HepG2 (cell line): ENCODE measurements around the gene TPI1. TPM values are rescaled to one million over a fixed set of nuclear protein-coding genes. Genes with fewer than 3 reads are reported as not detected.
A peak's percentile ranks its signal among the peaks of the same experiment; 100 is the strongest.

ENCODE experiments used
- AKAP8 ChIP-seq: sonication (generic); formaldehyde crosslinking; IDR thresholded peaks from 2 replicates; pipeline ENCODE4 v1.5.1; 2020; ENCODE audit warnings: mild to moderate bottlenecking, missing genetic modification reagents
- ATF3 ChIP-seq: sonication (generic); formaldehyde crosslinking; IDR thresholded peaks from 2 replicates; pipeline ENCODE4 v1.4.0; 2020; ENCODE audit warnings: missing genetic modification reagents
- BRD4 ChIP-seq: sonication (generic); formaldehyde crosslinking; IDR thresholded peaks from 2 replicates; pipeline ENCODE4 v1.4.0; 2020; ENCODE audit warnings: missing genetic modification reagents
- GMEB1 ChIP-seq: sonication (generic); formaldehyde crosslinking; IDR thresholded peaks from 2 replicates; pipeline ENCODE4 v1.5.1; 2020; ENCODE audit warnings: missing genetic modification reagents, mild to moderate bottlenecking, borderline replicate concordance
- MED8 ChIP-seq: sonication (generic); formaldehyde crosslinking; IDR thresholded peaks from 2 replicates; pipeline ENCODE4 v1.8.1; 2023; ENCODE audit warnings: mild to moderate bottlenecking, missing genetic modification reagents; ENCODE audit not compliant: insufficient replicate concordance
- PHB2 ChIP-seq: fragments of 450-650 bp; IDR thresholded peaks from 2 replicates; pipeline ENCODE4 v1.6.1; 2018; ENCODE audit not compliant: partially characterized antibody
- POLR2AphosphoS2 ChIP-seq: IDR thresholded peaks from 2 replicates; pipeline ENCODE4 v1.6.1; 2011; ENCODE audit warnings: low read depth, low read length, improper control_type of control experiment
- RXRA ChIP-seq: sonication (generic); formaldehyde crosslinking; IDR thresholded peaks from 2 replicates; pipeline ENCODE4 v1.5.1; 2020; ENCODE audit warnings: missing genetic modification reagents
- SIN3A ChIP-seq: IDR thresholded peaks from 2 replicates; pipeline ENCODE4 v1.6.1; 2011; ENCODE audit warnings: low read depth, mild to moderate bottlenecking, control low read depth, low read length, borderline replicate concordance
- SIN3B ChIP-seq: fragments of 150-350 bp; IDR thresholded peaks from 2 replicates; pipeline ENCODE4 v1.6.1; 2014; ENCODE audit warnings: low read length
- SNRNP70 ChIP-seq: fragments of 200-400 bp; formaldehyde crosslinking; IDR thresholded peaks from 2 replicates; pipeline ENCODE4 v1.6.1; 2017; ENCODE audit warnings: mild to moderate bottlenecking, low read depth, low read length, moderate library complexity
- SSRP1 ChIP-seq: IDR thresholded peaks from 2 replicates; pipeline ENCODE4 v1.6.1; 2016; ENCODE audit warnings: control low read depth
- XRCC5 ChIP-seq: fragments of 200-400 bp; formaldehyde crosslinking; optimal IDR thresholded peaks from 2 replicates; pipeline ENCODE3; 2017; ENCODE audit warnings: mild to moderate bottlenecking, low read length
- YEATS4 ChIP-seq: sonication (generic); formaldehyde crosslinking; IDR thresholded peaks from 2 replicates; pipeline ENCODE4 v1.4.0; 2020; ENCODE audit warnings: missing genetic modification reagents, borderline replicate concordance
- ZFY ChIP-seq: sonication (generic); formaldehyde crosslinking; IDR thresholded peaks from 2 replicates; pipeline ENCODE4 v1.4.0; 2020; ENCODE audit warnings: missing genetic modification reagents
- ZNF749 ChIP-seq: sonication (generic); formaldehyde crosslinking; IDR thresholded peaks from 2 replicates; pipeline ENCODE4 v1.8.0; 2022; ENCODE audit warnings: mild to moderate bottlenecking, missing genetic modification reagents, moderate library complexity, borderline replicate concordance
- ZNF790 ChIP-seq: sonication (generic); formaldehyde crosslinking; IDR thresholded peaks from 2 replicates; pipeline ENCODE4 v1.8.0; 2022; ENCODE audit warnings: missing genetic modification reagents, mild to moderate bottlenecking, borderline replicate concordance
- ZNF792 ChIP-seq: IDR thresholded peaks from 2 replicates; pipeline ENCODE4 v1.6.1; 2016
- ZNF800 ChIP-seq: sonication (generic); formaldehyde crosslinking; IDR thresholded peaks from 2 replicates; pipeline ENCODE4 v1.4.0; 2020; ENCODE audit warnings: missing genetic modification reagents
- ZSCAN25 ChIP-seq: sonication (generic); formaldehyde crosslinking; IDR thresholded peaks from 2 replicates; pipeline ENCODE4 v1.8.0; 2022; ENCODE audit warnings: mild to moderate bottlenecking, missing genetic modification reagents
- ZUFSP ChIP-seq: sonication (generic); formaldehyde crosslinking; IDR thresholded peaks from 2 replicates; pipeline ENCODE4 v1.9.0; 2021; ENCODE audit warnings: missing genetic modification reagents, mild to moderate bottlenecking, borderline replicate concordance
- ZXDC ChIP-seq: sonication (generic); formaldehyde crosslinking; IDR thresholded peaks from 2 replicates; pipeline ENCODE4 v1.5.0; 2020; ENCODE audit warnings: mild to moderate bottlenecking, missing genetic modification reagents
- polyA plus RNA-seq, 8 experiments: library from polyadenylated mRNA; depleted of rRNA in 3 of 8; stranded (reverse) in 7 of 8; unstranded in 1 of 8; fragments of >200 nt; fragmentation: Illumina TruSeq in 4 of 8; extraction: Trizol in 4 of 8; gene quantifications; 2 replicates each; pipeline versions ENCODE4 v1.2.1 to v1.2.3, GENCODE V29; 2011 to 2016; ENCODE audit warnings: low read depth in 4 of 8, missing spikeins in 1 of 8, mixed read lengths in 1 of 8; ENCODE audit not compliant: insufficient read depth in 1 of 8
- total RNA-seq, 5 experiments: library from RNA; depleted of rRNA; stranded (reverse); fragments of >200 nt; fragmentation: Illumina TruSeq; extraction: Trizol; gene quantifications; 2 replicates each; pipeline ENCODE4 v1.2.3, GENCODE V29; 2016; ENCODE audit warnings: low read depth in 1 of 5

The TPI1 gene
- total and polyA plus RNA-seq, 2 of the 13 experiments (the other 11 are each of a cell fraction or from before 2014, with no cell fraction given): 945 to 2,535 TPM

GRCh38 chr12:6914246-6914946 is 47.1 kb downstream of the TPI1 start, which contains the start of gene ENO2 (continued):
- TF ChIP-seq POLR2AphosphoS2 (no peak), GMEB1 (CRISPR knock-in tag) (peak; percentile 20; the same call in 1 of the 2 replicates), ZXDC (no peak; the same call in 1 of the 2 replicates), RXRA (CRISPR knock-in tag) (0 out of 2 replicates have a peak, but pooled peaks have one; percentile 14), ZUFSP (CRISPR knock-in tag) (no peak), SNRNP70 (no peak), SIN3A (no peak), XRCC5 (peak; percentile 14), SSRP1 (CRISPR knock-in tag) (no peak), ZSCAN25 (CRISPR knock-in tag) (peak; percentile 92), ATF3 (CRISPR knock-in tag) (peak; percentile 24; the same call in 1 of the 2 replicates), ZNF792 (CRISPR knock-in tag) (no peak), BRD4 (peak; percentile 13; the same call in 1 of the 2 replicates), AKAP8 (0 out of 2 replicates have a peak, but pooled peaks have one; percentile 42), YEATS4 (CRISPR knock-in tag) (0 out of 2 replicates have a peak, but pooled peaks have one; percentile 48), MED8 (CRISPR knock-in tag) (no peak), ZFY (CRISPR knock-in tag) (peak; percentile 78), PHB2 (no peak), ZNF790 (CRISPR knock-in tag) (no peak), ZNF749 (0 out of 2 replicates have a peak, but pooled peaks have one; percentile 32), ZNF800 (CRISPR knock-in tag) (0 out of 2 replicates have a peak, but pooled peaks have one; percentile 49), SIN3B (no peak)
